Renal cortical epithelial cell (primary cell): ENCODE measurements around the gene SLX9. TPM values are rescaled to one million over a fixed set of nuclear protein-coding genes. Genes with fewer than 3 reads are reported as not detected.
"Not testable (repeated sequence)": the region's sequence is repeated elsewhere in the genome, so short reads cannot be mapped to it uniquely, and the experiment has no call there.

Source experiments
- DNase-seq: peaks from one replicate; pipeline ENCODE4 v3.0.0-alpha.2; 2011; ENCODE audit warnings: low read depth
- total RNA-seq: library from RNA; depleted of rRNA; stranded (reverse); fragments of >200 nt; gene quantifications from 2 replicates; pipeline ENCODE4 v1.2.3, GENCODE V29; 2014

The SLX9 gene
- total RNA-seq, 1 donor from 2014 or later, result 23.0 TPM

DNA sequence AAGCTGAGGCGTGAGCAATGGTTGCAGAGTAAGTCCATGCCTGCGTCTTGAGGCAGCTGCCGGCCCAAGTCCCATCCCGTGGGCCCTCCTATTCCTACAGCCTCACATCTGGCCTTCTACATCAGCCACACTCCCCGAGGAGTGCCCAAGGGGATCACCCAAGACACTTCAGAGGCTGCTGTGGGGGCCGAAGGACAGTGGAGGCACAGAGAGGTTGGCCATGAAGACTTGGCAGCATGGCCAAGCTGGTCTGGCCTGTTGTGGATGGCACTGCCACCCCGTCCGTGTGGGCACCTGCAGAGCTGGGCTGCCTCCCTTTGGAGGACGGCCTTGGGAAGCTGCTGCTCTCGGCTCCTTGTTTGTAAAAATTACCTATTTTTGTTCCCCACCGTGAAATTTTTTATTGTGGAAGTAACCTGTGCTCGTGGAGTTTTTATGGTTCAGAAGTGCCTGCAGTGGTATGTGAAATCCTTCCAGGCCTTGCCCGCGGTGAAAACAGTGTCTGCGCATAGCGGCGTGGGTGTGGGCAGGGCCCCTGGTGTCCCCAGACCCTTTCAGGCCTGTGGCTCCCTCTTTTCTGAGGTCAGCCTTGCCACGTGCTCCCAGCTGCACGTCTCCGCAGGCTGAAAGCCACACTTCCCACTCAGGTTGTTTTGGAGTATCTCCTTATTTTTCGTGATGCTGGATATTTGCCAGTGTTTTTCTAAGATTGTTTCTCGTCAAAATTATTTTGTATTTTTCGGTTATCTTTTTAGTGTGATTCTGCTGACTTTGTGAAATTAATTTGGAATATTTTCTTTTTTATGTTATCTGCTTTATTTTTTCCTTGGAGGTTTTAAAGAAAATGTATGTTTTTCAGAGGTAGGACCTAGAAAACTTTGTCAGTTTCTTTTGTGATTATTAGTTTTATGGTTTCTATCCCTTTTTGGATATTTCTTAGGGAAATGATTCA is 20.6 kb downstream of the SLX9 start:
- no peak for DNase-seq

DNA sequence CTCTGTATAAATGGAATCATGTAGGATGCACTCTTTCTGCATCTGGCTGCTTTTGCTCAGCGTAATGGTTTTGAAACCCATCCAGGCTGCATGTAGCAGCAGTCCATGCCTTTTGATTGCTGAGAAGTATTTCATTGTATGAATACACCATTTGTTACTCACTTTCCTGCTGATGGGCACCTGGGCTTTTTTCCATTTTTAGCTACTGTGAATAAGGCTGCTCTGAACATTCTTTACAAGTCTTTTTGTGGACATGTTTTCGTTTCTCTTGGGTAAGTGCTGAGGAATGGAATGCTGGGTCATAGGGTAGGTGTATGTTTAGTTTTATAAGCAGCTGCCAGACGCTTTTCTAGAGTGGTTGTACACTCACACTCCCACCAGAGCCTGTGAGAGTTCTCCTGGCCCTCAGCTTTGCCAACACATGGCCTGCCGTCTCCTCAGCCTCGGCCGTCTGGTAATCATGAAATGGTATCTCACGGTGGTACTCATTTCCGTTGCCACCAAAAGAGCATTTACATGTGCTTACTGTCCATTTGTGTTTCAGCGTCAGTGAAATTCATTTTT is 22.7 kb downstream of the SLX9 start:
- peak; percentile 56 for DNase-seq

DNA sequence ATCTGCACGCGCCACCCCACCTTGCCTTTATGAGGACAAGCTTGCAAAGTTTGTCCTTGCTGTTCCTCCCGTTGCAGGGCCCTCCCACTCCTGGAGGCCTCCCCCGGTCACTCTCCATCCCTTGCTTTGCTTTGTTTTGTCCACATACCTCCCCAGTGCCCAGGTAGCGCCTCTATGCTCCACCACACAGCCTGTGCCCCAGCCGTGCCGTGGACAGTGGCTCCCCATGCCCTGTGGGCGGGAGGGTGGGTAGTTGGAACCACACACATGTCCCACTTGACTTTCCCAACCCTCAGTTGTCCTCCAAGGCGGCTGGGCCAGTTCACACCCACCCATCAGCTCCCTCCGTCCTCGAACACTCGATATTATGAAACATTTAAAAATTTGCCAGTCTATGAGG is 24.6 kb downstream of the SLX9 start:
- DNase-seq, result no peak

DNA sequence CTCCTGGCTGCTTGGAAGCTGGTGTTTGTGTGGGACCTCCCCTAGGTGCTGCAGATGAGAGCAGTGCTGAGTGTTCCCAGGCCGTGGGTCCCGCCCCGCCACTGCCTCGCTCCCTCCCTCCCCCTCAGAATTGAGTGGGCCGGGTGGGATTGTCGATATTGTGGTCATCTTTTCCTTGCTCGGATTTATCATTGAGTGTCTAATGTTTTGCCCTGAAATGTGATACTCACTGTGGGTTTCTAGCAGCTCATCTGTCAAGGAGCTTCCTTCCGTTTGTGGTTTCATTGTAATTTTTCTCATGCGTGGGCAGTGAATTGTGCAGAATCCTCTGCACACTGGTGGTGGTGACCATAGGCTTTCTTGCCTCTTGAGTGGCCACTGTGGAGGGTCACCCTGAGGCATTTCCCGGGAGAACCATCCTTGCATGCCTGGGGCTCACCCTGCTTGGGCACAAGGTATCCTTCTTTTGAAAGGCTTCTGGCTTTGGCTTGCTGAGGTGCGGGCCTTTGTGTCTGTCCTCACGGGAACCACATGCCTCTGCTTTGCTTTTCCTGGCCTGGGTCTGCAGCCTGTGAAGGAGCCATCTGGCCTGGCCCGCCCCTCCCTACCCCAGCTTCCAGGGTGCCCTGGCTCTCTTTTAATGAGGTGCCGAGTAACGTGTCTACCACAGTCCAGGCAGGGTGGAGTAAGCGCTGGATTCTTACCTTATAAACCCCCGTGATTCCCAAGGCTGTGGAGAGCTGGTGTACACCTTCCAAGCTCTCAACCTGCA is 25.6 kb downstream of the SLX9 start:
- DNase-seq, result no peak

DNA sequence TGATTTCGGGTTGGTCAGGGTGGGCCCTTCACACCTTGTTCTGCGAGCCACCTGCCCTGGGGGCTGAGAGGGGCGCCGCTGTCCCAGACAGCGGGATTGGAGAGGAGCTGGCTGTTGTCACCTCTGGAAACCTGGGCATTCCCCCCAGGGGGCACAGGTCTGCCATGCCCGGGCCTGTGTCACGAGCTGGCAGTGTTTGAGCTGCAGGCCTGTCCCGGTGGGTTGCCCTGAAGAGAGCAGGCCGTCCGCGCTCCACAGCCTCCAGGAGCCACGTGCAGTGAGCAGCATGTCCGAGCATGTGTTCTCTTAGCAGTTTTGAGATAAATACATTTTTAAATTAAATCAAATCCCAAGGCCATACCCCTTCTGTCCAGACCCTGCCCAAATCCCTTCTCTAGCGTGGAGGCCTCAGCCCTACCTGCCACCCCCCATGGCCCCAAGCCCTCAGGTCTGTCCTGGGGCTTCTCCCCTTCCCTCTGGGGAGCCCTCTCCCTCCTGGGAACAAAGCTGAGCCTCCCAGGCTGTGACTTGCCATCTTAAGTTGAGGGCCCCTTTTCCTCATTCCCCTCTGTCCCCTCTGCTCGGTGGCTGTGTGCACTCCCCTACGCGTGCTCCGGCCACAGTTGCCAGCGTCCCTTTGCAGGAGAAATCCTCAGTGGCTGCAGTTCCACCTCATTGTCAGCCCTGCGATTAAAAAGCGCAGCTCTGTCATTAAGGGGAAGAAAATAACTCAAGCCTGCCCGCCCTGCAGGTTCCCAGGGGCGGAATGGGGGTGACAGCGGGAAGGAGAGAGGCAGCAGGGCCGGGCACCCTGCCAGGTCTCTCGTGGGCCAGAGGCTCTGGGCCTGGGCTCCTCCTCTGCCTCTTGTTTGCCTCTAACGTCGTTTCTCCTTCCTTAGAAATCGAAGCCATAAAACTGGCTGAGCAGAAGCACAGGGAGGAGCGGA is 26.6 kb downstream of the SLX9 start:
- no peak for DNase-seq

DNA sequence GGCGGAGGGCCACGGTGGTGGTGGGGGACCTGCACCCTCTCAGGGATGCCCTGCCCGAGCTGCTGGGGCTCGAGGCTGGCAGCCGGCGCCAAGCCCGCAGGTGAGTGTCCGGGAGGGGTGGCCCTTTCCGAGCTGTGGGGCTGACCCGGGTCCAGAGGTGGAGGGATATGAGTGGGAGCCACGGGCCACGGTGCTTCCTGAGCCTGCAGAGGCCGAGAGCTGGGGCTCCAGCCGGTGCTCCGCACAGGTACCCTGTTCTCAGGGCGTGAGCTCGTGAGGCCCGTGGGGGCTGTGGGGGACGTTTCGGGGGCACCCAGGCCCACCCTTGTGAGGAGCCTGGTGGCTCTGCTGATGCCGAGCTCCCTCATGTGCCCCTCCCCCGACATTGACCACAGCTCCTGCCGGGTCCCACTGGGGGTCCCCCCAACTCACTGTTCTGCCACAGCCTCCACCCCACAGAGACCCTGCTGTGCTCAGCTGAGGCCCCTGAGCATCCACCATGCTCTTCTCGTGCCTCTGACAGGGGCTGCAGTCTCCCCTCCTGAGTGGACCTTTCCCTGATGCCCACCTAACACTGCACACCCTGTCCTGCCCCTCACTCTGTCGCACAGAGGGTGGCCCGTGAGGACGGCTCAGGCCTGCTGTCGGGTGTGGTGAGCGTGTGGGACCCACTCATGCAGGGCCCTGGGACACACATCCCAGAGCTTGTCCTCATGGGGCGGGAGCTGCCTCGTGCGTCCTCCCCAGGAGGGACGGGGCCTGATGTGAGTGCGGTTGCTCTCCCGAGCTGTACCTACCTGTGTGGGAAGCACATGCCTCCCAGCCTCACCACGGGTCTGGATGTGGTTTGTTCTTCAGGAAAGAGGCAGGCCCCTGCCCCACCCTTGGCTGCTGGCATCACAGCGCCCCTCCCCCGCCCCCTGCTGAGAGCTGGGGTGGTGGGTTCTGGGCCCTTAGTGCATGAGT is 27.5 kb downstream of the SLX9 start:
- no peak for DNase-seq

DNA sequence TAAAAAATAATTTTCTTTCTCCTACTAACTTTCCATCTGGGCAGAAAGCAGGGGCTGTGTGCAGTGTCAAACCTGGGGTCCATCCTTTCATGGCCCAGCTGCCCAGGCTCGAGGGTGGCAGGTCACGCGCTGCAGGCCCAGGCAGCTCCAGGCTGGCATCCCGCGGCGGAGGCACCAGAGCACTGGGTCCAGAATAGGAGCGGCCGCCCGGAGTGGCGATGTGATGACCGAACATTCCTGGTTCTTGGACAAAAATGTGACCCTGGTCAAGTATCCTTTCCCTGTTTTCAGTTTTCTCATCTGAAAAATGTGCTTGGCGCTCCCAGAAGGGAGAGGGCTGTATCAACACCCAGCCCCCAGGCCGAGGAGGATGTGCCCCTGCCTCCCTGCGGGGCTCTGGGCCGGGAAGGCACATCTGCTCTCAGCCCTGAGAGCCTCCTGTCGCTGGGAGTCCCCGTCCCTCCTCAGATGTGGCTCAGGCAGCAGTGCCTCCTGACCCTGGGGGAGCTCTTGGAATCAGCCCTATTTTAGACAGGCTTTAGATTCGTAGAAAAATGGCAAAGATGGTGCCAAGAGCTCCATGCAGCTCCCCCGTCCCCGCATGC is 29.3 kb downstream of the SLX9 start:
- no peak for DNase-seq

DNA sequence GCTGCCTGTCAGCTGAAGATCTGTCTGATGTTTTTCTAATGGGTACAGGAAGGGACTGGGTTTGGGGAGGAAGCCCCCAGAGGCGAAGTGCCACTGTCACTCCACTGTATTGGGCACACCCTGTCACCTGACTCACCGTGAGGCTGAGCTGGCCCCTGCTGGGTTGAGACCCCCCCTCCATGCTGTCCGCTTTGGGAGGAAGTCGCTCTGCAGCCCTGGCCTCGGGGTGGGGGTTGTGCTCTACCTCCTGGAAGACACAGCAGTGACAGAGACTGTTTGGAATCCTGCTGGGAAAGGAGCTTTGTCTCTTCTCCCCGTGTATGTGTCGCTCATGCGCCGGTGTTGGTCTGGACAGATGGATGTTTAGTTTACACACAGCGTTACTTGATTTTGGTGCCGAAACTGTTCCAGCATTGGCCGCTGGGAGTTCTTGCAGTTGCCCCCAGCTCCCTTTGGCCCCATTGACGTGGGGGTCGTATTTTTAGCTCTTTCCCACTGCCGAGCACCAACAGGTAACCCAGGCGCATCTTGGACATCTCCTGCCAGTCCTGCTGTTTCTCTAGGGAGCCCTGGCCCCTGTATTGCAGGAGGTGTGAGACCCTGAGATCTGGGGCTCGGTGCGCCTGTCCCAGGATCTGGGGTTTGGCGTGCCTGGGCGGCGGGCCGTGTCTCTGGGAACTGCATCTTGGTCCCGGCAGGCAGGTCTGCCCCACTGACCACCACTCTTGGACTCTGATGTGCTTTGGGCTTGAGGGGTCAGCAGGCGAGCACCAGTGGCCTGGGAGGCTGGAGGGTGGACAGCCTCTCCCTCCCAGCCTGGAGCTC is 30.3 kb downstream of the SLX9 start:
- no peak for DNase-seq

DNA sequence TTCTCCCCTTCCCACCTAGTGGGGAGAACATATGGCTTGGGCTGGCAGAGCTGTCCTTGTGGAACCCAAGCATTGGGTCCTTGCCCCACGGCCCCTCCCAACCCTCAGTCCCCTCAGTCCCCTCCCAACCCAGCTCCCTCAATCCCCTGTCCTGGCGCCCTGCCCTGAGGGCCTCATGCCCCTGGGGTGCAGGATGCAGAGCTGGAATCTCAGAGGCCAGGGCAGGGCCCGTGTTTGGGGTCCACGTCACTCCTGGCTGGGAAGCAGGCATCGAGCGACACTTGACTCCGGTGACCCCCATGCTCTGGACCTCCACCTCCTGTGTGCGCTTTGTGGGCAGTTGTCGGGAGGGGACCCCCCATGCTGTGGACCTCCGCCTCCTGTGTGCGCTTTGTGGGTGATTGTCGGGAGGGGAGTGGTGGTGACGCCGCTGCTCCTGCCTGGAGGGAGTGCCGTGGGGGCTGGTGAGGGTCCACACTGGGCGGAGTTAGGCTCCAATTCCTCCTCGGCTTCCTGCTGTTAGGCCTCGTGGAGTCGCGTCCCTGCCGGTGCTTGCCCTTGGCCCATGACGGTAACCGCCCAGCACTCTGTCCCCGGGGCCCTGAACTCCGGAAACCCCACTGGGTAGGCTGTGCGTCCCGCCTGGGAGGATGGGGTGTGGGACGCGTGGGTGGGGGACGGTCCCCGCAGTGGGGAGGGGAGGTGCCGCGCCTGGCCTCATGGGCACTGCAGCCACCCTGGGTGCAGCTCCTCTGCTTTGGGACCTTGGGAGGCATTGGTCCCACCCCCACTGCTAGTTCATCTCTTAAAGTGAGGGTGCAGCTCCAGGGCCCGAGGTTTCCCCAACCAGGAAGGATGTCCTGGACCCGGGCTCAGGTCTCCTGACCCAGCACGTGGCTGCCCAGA is 31.2 kb downstream of the SLX9 start:
- DNase-seq, result no peak

DNA sequence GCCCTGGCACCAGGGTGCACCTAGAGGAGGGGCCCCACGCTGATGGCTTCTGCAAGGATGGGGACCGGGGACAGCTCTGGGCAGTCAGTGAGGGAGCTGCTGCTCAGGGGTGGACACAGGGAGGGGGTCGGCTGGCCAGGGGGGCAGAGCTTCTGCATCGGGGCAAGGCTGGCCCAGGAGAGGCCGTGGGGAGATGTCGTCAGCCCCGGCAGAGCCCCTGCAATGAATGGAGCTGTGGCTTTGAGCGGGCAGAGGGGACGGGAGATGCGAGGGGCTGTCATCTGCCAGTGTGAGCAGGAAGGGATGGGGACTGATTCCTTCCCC is 31.8 kb downstream of the SLX9 start:
- DNase-seq, result no peak

DNA sequence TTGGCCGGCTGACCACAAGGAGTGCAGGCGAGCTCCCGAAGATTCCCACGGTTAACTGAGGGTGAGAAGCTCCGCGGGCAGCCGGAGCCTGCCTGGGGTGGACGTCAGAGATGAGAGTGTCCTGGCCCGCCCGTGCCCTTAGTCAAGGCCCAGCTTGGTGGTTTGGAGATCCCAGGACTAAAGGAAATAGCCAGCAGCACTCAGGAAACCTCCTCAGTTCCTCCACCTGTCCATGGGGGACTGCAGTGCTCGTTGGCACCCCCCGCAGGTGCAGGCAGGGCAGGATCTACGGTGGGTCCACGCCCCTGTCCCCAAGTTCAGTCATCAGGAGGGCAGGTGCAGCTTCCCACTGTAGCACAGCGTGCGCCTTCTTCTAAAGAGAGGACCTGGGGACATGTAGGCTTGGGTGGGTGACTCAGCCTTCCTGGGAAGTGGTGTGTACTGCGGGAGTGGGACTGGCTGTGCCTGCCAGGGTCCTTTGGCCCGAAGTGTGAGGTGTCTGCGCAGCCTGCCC is 32.5 kb downstream of the SLX9 start:
- DNase-seq, result no peak

DNA sequence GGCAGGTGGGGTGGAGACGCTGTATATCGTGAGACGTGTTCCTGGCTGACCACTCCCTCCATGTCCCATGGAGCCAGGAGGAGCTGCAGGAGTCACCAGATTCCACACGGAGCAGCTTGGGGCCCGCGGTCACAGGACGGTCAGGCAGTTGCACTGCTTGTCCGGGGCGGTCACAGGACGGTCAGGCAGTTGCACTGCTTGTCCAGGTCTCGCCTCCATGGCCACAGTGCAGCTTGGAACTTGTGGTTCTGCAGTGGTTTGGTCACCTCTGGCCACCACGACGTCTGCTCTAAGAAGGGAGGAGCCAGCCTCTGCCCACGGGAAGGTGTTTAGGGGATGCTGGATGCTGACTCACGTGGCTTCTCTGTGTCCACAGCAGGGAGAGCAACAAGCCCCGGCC is 33.0 kb downstream of the SLX9 start:
- no peak for DNase-seq

DNA sequence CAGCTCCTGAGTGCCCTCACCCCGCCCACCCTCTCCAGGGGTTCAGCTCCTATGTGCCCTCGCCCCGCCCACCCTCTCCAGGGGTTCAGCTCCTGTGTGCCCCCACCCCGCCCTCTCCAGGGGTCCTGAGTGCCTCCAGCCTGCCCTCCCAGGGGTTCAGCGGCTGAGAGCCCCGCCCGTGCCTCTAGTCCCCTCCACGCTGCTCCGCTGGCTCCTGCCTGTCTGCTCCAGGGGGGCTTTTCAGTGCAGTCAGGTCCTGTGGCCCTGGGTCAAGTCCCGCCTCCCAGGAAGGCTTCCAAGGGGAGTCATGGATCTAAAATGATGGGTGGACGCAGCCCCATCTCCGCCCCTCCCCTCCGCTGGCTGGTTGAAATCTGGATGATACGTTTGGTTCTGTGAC is 33.8 kb downstream of the SLX9 start:
- no peak for DNase-seq

DNA sequence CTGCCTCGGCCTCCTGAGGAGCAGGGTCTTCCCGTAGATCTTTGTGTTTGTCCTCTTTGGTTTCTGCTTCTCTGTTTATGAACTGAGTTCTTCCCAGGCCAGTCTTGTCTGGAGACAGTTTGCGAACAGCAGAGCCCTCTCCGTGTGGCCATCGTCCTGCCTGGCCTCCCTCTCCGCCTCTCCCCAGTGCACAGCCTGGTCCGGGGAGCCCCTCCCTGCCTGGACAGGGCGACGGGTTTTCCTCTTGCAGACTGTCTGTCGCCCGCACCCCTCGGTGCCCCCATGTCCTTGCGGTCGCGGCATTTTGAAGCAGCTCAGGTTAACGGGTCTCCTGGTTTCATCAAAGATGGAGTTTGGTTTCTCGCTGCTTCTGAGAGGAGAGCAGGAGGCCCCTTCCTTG is 34.8 kb downstream of the SLX9 start:
- no peak for DNase-seq

DNA sequence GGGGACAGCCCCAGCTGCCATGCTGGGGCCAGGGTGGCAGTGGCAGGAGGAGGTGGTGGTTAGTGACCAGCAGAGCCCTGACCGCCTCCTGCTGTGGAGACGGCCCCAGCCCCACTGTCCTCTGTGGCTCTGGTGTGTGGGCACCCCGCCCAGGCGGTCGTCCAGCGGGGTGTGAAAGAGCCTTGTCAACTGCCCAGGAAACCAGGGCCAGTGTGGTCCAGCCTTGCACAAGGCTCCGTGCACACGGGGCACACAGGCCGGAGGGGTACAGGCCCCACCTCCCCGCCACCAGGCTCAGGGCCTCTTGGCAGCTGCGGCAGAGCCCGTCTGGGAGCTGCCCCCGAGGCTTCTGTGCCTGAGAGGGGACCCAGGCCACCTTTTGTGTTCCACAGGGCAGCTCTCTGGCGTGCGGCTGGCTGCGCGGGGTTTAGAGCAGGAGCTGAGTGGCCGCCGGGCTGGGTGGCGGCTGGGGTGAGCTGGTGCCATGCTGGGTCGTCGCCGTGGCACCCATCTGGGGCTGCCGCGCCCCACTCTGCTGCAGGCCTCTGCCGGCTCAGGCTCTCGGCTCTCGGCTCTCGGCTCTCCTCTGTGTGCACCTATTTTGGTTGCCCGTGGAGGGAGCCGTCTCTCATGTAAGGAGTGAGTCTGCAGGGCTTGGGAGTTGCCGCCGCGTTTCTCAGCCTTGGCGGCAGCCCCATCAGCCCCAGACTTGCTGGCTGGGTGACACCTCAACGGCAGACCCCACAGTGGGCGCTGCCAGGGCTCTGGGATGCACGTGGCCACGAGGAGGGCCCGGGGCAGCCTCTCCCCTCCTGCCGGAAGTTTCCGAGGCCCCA is 36.1 kb downstream of the SLX9 start:
- DNase-seq, result no peak

DNA sequence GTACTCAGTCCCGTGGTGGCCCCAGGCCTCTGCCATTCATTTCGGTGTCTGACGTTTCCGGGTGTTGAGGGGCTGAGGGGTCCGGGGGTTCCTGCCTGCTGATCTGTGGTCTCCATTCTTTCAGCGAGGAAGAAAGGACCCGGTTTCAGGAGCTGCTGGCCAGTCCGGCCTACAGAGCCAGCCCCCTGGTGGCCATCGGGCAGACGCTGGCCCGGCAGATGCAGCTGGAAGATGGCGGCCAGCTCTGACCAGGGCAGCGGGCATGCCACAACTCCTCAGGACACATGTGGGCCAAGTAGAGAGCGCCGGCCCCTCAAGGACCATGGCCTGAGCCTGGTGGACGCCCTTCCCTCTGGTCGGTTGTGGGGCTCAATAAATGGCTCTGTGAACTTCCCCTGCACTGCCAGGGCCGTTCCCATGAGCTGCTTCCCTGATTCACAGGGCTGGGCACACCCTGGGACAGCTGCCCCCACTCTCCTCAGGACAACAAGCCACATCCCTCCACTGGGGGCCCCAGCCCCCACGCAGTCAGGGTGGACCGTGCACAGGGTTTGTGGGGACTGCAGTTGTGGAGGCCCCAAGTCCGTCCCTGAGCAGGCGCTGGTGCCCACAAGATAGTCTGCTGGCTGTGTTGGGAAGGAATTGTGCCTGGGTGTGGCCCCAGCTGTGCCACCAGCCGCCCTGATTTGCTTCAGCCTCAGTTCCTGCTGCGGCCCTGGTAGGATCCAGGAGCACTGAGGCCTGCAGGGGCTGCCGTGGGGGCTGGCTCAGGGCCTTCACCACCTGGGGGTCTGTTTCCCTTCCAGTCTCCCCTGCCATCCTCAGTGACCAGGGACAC is 36.9 kb downstream of the SLX9 start:
- DNase-seq, result not testable (repeated sequence)
